Brain microvascular endothelial cell (primary cell): Measurements from ENCODE around the gene SHOC2.

Experiments
- DNase-seq: peaks from one replicate; pipeline ENCODE4 v3.0.0-alpha.2; 2020
- H3K27ac ChIP-seq: fragments of 250-450 bp; sonication (Bioruptor Pico); 2 replicates; pipeline ENCODE4 v1.5.1; 2020; ENCODE audit warnings: mild to moderate bottlenecking, moderate library complexity
- H3K27me3 ChIP-seq: fragments of 250-450 bp; sonication (Bioruptor Pico); replicated peaks from 2 replicates; pipeline ENCODE4 v1.5.1; 2020; ENCODE audit warnings: mild to moderate bottlenecking
- H3K36me3 ChIP-seq: fragments of 250-450 bp; sonication (Bioruptor Pico); replicated peaks from 2 replicates; pipeline ENCODE4 v1.5.1; 2020; ENCODE audit warnings: mild to moderate bottlenecking
- H3K4me3 ChIP-seq: 2 replicates; pipeline ENCODE4 v1.5.1; 2011; ENCODE audit warnings: low read depth, mild to moderate bottlenecking, control low read depth, low read length, moderate library complexity
- in situ Hi-C: cut with HindIII; loops from 2 replicates; pipeline ENCODE4 v1.10.0; 2017; ENCODE audit warnings: low sequenced_read_pairs, low pct_ligation_motif_present
- TF ChIP-seq, protein P1 (sequence below): IDR thresholded peaks from 2 replicates; pipeline ENCODE4 v1.5.1; 2011; ENCODE audit warnings: low read depth, mild to moderate bottlenecking, moderate library complexity, low read length, control low read depth, inconsistent platforms; ENCODE audit errors: missing control alignments

SHOC2 gene

DNA sequence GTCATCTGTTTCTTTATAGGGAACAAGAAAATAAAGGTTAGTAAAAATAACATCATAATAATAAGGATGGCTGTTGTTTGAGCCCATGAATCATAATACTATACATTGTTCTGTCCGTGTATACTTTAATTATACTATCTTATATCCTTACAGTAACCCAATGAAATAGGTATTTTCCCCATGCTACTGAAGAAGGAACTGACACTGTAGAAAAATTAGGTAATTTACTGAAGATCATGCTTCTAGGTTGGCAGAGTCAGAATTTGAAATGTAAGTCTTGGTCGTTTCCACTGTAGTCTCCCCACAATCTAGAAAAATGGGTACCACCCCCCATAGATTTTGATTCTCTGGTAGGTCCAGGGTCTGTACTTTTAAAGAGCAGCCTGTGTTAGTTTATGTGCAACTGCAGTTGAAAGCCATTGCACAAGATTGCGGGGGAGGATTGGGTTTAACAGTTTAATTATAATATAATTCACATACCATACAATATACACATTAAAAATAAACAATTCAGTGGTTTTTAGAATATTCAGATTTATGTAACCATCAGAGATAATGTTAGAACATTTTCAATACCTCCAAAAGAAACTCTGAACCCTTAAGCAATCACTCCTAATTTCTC lies 47.7 kb downstream of the SHOC2 start:
- in situ Hi-C loops = no loop called here
- TF ChIP-seq, protein P1, sequence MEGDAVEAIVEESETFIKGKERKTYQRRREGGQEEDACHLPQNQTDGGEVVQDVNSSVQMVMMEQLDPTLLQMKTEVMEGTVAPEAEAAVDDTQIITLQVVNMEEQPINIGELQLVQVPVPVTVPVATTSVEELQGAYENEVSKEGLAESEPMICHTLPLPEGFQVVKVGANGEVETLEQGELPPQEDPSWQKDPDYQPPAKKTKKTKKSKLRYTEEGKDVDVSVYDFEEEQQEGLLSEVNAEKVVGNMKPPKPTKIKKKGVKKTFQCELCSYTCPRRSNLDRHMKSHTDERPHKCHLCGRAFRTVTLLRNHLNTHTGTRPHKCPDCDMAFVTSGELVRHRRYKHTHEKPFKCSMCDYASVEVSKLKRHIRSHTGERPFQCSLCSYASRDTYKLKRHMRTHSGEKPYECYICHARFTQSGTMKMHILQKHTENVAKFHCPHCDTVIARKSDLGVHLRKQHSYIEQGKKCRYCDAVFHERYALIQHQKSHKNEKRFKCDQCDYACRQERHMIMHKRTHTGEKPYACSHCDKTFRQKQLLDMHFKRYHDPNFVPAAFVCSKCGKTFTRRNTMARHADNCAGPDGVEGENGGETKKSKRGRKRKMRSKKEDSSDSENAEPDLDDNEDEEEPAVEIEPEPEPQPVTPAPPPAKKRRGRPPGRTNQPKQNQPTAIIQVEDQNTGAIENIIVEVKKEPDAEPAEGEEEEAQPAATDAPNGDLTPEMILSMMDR = no peak
- Histone ChIP-seq H3K27ac (no peak overlapping the region), H3K36me3 (no peaks in the 10 kb centered on the region), H3K4me3 (no peak overlapping the region), H3K27me3 (no peaks in the 10 kb centered on the region)
- no peak for DNase-seq

DNA sequence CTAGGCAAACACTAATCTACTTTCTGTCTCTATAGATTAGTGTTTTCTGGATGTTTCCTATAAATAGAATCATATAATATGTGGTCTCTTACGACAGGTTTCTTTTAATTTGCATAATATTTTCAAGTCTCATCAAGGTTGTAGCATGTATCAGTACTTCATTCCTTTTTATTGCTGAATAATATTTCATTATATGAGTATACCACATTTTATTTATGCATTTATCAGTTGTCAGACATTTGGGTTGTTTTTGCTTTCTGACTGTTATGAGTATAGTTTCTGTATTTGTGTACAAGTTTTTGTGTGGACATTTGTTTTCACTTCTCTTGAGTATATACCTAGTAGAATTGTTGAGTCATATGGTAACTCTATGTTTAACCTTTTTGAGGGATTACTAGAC lies 48.2 kb downstream of the SHOC2 start:
- no peak for DNase-seq
- H3K27me3 ChIP-seq = no peaks in the 10 kb centered on the region
- in situ Hi-C loops = no loop called here
- H3K4me3 ChIP-seq = no peak overlapping the region
- H3K36me3 ChIP-seq = no peaks in the 10 kb centered on the region
- TF ChIP-seq, protein P1 = no peak
- H3K27ac ChIP-seq = no peak overlapping the region

DNA sequence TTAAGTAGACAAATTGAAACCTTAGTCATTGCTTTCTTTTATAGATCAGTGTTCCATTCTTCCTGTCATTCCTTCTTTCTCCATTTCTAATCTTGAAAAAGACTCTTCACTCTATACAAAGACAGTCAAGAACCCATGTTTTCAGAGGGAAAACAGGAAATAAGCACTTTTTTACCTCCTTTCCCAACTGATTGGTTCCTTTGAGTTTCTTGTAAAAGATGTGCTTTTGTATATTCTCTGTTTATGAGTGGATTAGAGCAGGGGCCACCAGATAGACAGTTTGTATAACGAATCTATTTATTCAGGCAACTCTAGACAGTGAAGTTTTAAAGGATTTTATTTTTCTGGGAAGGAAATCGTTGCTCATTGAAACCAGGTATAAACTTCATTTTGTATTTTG lies 49.8 kb downstream of the SHOC2 start:
- no peak overlapping the region for H3K4me3 ChIP-seq
- no peaks in the 10 kb centered on the region for H3K27me3 ChIP-seq
- in situ Hi-C loops = no loop called here
- H3K36me3 ChIP-seq = no peaks in the 10 kb centered on the region
- H3K27ac ChIP-seq = no peak overlapping the region
- DNase-seq = no peak
- TF ChIP-seq, protein P1 = no peak

DNA sequence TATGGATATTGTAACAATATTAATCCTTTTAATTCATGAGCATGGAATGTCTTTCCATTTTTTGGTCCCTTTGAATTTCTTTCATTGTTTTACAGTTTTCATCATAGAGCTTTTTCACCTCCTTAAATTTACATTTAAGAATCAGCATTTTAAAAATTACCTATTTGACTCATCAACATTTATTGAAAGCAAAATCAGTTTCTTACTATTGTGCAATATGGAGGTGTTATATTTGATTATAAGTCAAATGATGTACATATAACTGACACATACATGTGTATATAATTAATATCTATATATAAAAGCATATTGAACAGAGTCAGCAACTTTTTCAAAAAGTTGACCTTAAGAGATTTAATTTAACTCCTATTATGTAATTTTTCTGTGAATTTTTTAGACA lies 52.2 kb downstream of the SHOC2 start:
- no peak overlapping the region for H3K4me3 ChIP-seq
- TF ChIP-seq, protein P1 = no peak
- in situ Hi-C loops = no loop called here
- no peaks in the 10 kb centered on the region for H3K36me3 ChIP-seq
- no peaks in the 10 kb centered on the region for H3K27me3 ChIP-seq
- no peak overlapping the region for H3K27ac ChIP-seq
- no peak for DNase-seq

DNA sequence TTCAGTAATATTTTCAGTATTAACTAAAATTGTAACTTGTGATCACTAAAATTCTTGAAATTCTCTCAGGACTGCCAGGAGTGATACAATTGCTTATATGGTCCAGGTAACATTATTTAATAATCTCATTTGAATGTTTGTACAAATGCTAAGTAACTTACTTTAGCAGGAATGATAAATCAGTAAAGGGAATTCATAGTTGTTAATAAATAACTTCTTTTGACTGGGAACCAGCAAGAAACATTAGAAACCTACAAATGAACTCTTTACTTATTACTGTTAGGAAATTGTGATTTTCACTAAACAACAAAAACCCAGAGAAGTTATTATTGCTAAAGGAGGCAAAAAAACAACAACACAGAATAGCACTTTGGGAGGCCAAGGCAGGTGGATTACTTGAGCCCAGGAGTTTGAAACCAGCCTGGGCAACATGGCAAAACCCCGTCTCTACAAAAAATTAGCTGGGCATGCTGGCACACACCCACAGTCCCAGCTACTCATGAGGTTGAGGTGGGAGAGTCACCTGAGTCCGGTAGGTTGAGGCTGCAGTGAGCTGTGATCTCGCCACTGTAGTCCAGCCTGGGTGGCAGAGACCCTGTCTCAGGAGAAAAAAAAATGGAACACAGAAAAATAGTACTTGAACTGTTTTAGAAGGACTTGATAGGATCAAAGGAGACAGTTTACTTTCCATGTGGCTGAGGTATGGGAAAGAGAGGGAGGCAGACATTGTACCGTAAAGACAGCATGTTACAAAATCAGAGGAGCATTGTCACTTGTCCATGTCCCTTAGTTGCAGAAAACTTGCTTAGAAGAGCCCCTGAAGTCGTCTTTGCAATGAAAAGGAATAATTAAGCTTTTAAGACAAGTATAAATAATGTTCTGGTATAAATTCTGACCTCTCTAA lies 53.1 kb downstream of the SHOC2 start:
- in situ Hi-C loops = no loop called here

More for the DNA sequence above, 53.1 kb downstream of the SHOC2 start:
- Histone ChIP-seq H3K27me3 (no peaks in the 10 kb centered on the region), H3K4me3 (no peak overlapping the region), H3K27ac (no peak overlapping the region), H3K36me3 (no peaks in the 10 kb centered on the region)
- no peak for DNase-seq
- TF ChIP-seq, protein P1 = no peak
